Epithelial cell of proximal tubule (primary cell): ENCODE results near the gene RPS6KA1. TPM values are rescaled to one million over a fixed set of nuclear protein-coding genes. Genes with fewer than 3 reads are reported as not detected.

ENCODE experiments used
- DNase-seq: peaks from one replicate; pipeline ENCODE4 v3.0.0-alpha.2; 2011; ENCODE audit warnings: low read depth
- H3K4me3 ChIP-seq: 2 replicates; pipeline ENCODE4 v1.5.1; 2011; ENCODE audit warnings: low read depth, mild to moderate bottlenecking, low read length
- total RNA-seq: library from RNA; depleted of rRNA; stranded (reverse); fragments of >200 nt; gene quantifications from 2 replicates; pipeline ENCODE4 v1.2.3, GENCODE V29; 2015
- TF ChIP-seq, protein P1 (sequence below): conservative IDR thresholded peaks from 2 replicates; pipeline ENCODE4 v1.5.1; 2012; ENCODE audit warnings: low read depth, mild to moderate bottlenecking, low read length

RPS6KA1 gene
- total RNA-seq, 1 donor from 2014 or later: 66.5 TPM

DNA sequence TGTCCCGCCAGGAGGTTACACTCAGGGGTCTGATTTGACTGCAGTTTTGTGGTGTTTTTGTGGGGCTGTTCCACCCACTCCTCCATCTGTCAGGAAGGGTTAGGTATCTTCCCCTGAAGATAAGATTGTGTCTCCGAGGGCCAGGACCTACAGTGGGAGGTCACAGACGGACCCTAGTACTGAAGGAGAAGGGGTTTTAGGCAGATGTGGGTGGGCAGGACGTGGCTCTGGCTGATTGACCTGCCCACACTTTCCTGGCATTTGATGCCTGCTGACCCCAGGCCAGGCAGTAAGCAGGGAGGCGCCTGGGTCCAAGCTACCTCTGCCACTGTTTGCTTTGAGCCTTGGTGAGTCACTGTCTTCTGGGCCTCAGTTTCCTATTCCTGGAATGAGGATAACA lies 13.9 kb downstream of the RPS6KA1 start:
- TF ChIP-seq, protein P1, sequence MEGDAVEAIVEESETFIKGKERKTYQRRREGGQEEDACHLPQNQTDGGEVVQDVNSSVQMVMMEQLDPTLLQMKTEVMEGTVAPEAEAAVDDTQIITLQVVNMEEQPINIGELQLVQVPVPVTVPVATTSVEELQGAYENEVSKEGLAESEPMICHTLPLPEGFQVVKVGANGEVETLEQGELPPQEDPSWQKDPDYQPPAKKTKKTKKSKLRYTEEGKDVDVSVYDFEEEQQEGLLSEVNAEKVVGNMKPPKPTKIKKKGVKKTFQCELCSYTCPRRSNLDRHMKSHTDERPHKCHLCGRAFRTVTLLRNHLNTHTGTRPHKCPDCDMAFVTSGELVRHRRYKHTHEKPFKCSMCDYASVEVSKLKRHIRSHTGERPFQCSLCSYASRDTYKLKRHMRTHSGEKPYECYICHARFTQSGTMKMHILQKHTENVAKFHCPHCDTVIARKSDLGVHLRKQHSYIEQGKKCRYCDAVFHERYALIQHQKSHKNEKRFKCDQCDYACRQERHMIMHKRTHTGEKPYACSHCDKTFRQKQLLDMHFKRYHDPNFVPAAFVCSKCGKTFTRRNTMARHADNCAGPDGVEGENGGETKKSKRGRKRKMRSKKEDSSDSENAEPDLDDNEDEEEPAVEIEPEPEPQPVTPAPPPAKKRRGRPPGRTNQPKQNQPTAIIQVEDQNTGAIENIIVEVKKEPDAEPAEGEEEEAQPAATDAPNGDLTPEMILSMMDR: no peak
- H3K4me3 ChIP-seq: no peak overlapping the region
- no peak for DNase-seq

- no peak for DNase-seq
- TF ChIP-seq, protein P1: no peak
- H3K4me3 ChIP-seq: no peak overlapping the region
Observed at GRCh38 chr1:26544126-26544525, 14.6 kb downstream of the RPS6KA1 start.

DNA sequence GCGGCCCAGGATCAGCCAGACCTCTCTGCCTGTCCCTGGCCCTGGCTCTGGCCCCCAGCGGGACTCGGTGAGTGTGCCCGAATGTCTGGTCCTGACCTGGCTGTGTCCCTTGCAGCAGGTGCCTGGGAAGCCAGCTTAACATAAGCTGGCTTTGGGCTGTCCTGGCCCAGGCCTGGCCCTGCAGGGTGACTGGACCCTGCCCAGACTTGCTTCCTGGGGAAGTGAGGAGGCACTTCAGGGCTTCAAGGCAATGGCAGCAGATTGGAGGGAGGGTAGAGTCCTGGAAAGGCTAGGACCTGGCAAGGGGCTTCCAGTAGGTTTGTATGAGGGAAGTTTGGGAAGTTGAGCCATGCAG lies 16.4 kb downstream of the RPS6KA1 start:
- no peak for DNase-seq
- H3K4me3 ChIP-seq: no peak overlapping the region
- TF ChIP-seq, protein P1: no peak

- no peak for DNase-seq
- TF ChIP-seq, protein P1: no peak
- no peak overlapping the region for H3K4me3 ChIP-seq
Observed at GRCh38 chr1:26546375-26546774, 16.8 kb downstream of the RPS6KA1 start.

DNA sequence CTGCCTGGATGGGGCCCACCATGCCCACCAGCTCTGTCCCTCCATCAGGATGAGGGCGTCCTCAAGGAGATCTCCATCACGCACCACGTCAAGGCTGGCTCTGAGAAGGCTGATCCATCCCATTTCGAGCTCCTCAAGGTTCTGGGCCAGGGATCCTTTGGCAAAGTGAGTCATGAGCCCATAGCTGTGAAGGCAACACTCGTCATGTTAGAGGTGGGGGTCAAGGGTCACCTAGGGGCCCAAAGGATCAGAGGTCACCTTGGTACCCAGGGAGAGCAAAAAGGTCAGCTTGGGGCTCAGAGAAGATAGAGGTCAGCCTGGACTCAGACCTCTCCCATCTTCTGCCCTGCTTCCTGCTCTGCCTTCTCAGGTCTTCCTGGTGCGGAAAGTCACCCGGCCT lies 17.3 kb downstream of the RPS6KA1 start:
- TF ChIP-seq, protein P1: no peak
- DNase-seq: no peak

GRCh38 chr1:26548841-26549240 lies 19.3 kb downstream of the RPS6KA1 start:
- TF ChIP-seq, protein P1: no peak
- H3K4me3 ChIP-seq: no peak overlapping the region
- DNase-seq: no peak

More for the DNA sequence above, 17.3 kb downstream of the RPS6KA1 start:
- no peak overlapping the region for H3K4me3 ChIP-seq

- H3K4me3 ChIP-seq: no peak overlapping the region
- DNase-seq: no peak
- TF ChIP-seq, protein P1: no peak
Observed at GRCh38 chr1:26550946-26551345, 21.4 kb downstream of the RPS6KA1 start.
